Gastroesophageal sphincter (tissue), 3 donors: ENCODE results near the gene SPECC1L.
"Not testable (repeated sequence)": the region's sequence is repeated elsewhere in the genome, so short reads cannot be mapped to it uniquely, and the experiment has no call there.

ENCODE experiments used
- CTCF ChIP-seq, 4 experiments: fragments of 200-600 bp in 2 of 4; fragments of 450-650 bp in 2 of 4; sonication (generic) in 1 of 4; IDR thresholded peaks; one replicate each; pipeline ENCODE4 v1.5.1; 2017 to 2019; ENCODE audit warnings: antibody characterized with exemption in 4 of 4, mild to moderate bottlenecking in 2 of 4, moderate library complexity in 2 of 4
- POLR2AphosphoS5 ChIP-seq: sonication (generic); formaldehyde crosslinking; IDR thresholded peaks from one replicate; pipeline ENCODE4 v1.6.1; 2017; ENCODE audit warnings: antibody characterized with exemption

DNA sequence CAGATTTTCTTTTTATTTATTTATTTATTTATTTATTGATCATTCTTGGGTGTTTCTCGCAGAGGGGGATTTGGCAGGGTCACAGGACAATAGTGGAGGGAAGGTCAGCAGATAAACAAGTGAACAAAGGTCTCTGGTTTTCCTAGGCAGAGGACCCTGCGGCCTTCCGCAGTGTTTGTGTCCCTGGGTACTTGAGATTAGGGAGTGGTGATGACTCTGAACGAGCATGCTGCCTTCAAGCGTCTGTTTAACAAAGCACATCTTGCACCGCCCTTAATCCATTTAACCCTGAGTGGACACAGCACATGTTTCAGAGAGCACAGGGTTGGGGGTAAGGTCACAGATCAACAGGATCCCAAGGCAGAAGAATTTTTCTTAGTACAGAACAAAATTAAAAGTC lies 45.6 kb downstream of the SPECC1L start:
- not testable (repeated sequence) for TF ChIP-seq CTCF (IDR thresholded peaks at IDR 0.05); POLR2AphosphoS5
